GM12878 (cell line): ENCODE measurements around the gene REXO1. TPM values are rescaled to one million over a fixed set of nuclear protein-coding genes. Genes with fewer than 3 reads are reported as not detected.

Experiments
- ATAC-seq: fragments of 200-7000 bp; cut with Tn5 transposase; 3 replicates; pipeline ENCODE4 v1.9.1; 2020; ENCODE audit warnings: mild to moderate bottlenecking, moderate library complexity
- BruUV-seq: library from RNA; stranded (reverse); fragments of 400-500 nt; replicated peaks from 2 replicates; lab custom pipeline; 2021; lab: Mats Ljungman, UMichigan
- CTCF ChIA-PET: fragments of 300-600 bp; sonication (Branson Sonifier 250); formaldehyde crosslinking; extraction: SDS; loops from one replicate; lab custom pipeline; 2021; ENCODE audit warnings: inconsistent platforms; lab: Yijun Ruan, JAX
- POLR2A ChIA-PET: fragments of 350-600 bp; formaldehyde crosslinking; extraction: SDS; loops from one replicate; lab custom pipeline; 2021; ENCODE audit warnings: inconsistent platforms; lab: Charles Lee
- RAD21 ChIA-PET: fragments of 300-600 bp; sonication (Branson Sonifier 250); formaldehyde crosslinking; loops from one replicate; lab custom pipeline; 2023; ENCODE audit warnings: antibody characterized with exemption; ENCODE audit not compliant: unreplicated experiment; lab: Charles Lee
- SMC1A ChIA-PET: fragments of 300-600 bp; sonication (Branson Sonifier 250); formaldehyde crosslinking; loops from one replicate; lab custom pipeline; 2023; ENCODE audit not compliant: unreplicated experiment, uncharacterized antibody; lab: Charles Lee
- DNase-seq: peaks from one replicate; pipeline ENCODE4 v3.0.0-alpha.2; 2011; ENCODE audit warnings: low read depth, low spot score
- FAIRE-seq: peaks from 3 replicates; lab custom pipeline; 2011; peaks lifted over from hg19 to GRCh38; lab: Jason Lieb, UNC
- H2AFZ ChIP-seq: 2 replicates; pipeline ENCODE4 v1.6.0; 2011; ENCODE audit warnings: low read depth, low read length, control low read depth; ENCODE audit not compliant: control insufficient read depth
- H3K27ac ChIP-seq: 2 replicates; pipeline ENCODE4 v1.5.1; 2011; ENCODE audit warnings: control low read depth; ENCODE audit not compliant: control insufficient read depth, insufficient read depth
- H3K27me3 ChIP-seq, 2 experiments: replicated peaks in 1 of 2; 2 replicates each; pipeline versions ENCODE4 v1.6.0 to v1.6.1; 2011; ENCODE audit warnings: low read length in 1 of 2; ENCODE audit not compliant: control insufficient read depth in 2 of 2, insufficient read depth in 2 of 2
- H3K36me3 ChIP-seq, 2 experiments: 2 replicates each; pipeline ENCODE4 v1.5.1; 2011; ENCODE audit warnings: low read length in 1 of 2; ENCODE audit not compliant: control insufficient read depth in 2 of 2, insufficient read depth in 2 of 2
- H3K4me1 ChIP-seq: 2 replicates; pipeline ENCODE4 v1.6.1; 2011; ENCODE audit warnings: mild to moderate bottlenecking, low read length, moderate library complexity, mixed read lengths; ENCODE audit not compliant: control insufficient read depth, insufficient read depth
- H3K4me2 ChIP-seq: 2 replicates; pipeline ENCODE4 v1.6.0; 2011; ENCODE audit warnings: control low read depth; ENCODE audit not compliant: control insufficient read depth, insufficient read depth
- H3K4me3 ChIP-seq: fragments of 200-600 bp; sonication (generic); 2 replicates; pipeline ENCODE4 v1.5.1; 2016
- H3K79me2 ChIP-seq: 2 replicates; pipeline ENCODE4 v1.6.0; 2011; ENCODE audit warnings: low read length; ENCODE audit not compliant: control insufficient read depth, insufficient read depth
- H3K9ac ChIP-seq: 2 replicates; pipeline ENCODE4 v1.8.0; 2011; ENCODE audit warnings: low read length, control low read depth, mixed read lengths; ENCODE audit not compliant: control insufficient read depth, insufficient read depth
- H3K9me3 ChIP-seq: replicated peaks from 3 replicates; pipeline ENCODE4 v1.5.1; 2011; ENCODE audit warnings: mild to moderate bottlenecking, low read length; ENCODE audit not compliant: control insufficient read depth, insufficient read depth
- H4K20me1 ChIP-seq: 2 replicates; pipeline ENCODE4 v1.6.0; 2011; ENCODE audit not compliant: control insufficient read depth, insufficient read depth
- ASH2L ChIP-seq: fragments of 300-600, 200-600 bp; sonication (generic); IDR thresholded peaks from 2 replicates; pipeline ENCODE4 v1.6.1; 2017; ENCODE audit warnings: low read depth, mild to moderate bottlenecking, borderline replicate concordance
- EED ChIP-seq: sonication (generic); IDR thresholded peaks from 2 replicates; pipeline ENCODE4 v1.6.1; 2016; ENCODE audit warnings: antibody characterized with exemption, low read depth
- ESRRA ChIP-seq: IDR thresholded peaks from 2 replicates; pipeline ENCODE4 v1.6.1; 2012; ENCODE audit warnings: mild to moderate bottlenecking, low read length, improper control_type of control experiment
- NBN ChIP-seq: fragments of 450-650 bp; IDR thresholded peaks from 2 replicates; pipeline ENCODE4 v1.6.1; 2016
- NFIC ChIP-seq: IDR thresholded peaks from 2 replicates; pipeline ENCODE4 v1.6.1; 2012; ENCODE audit warnings: low read depth, mild to moderate bottlenecking, inconsistent platforms, low read length, moderate library complexity
- NFYB ChIP-seq: IDR thresholded peaks from 2 replicates; pipeline ENCODE4 v1.6.1; 2011; ENCODE audit warnings: low read depth, mild to moderate bottlenecking, low read length, improper control_type of control experiment, moderate library complexity; ENCODE audit not compliant: insufficient read depth
- PML ChIP-seq: IDR thresholded peaks from 2 replicates; pipeline ENCODE4 v1.6.1; 2012; ENCODE audit warnings: low read length, inconsistent platforms
- SMAD5 ChIP-seq: IDR thresholded peaks from 2 replicates; pipeline ENCODE4 v1.6.1; 2016; ENCODE audit warnings: antibody characterized with exemption, low read depth
- STAT3 ChIP-seq: IDR thresholded peaks from 2 replicates; pipeline ENCODE4 v1.6.1; 2011; ENCODE audit warnings: low read depth, low read length, improper control_type of control experiment
- SUZ12 ChIP-seq: fragments of 200-600 bp; sonication (generic); IDR thresholded peaks from one replicate; pipeline ENCODE4 v1.6.1; 2018; ENCODE audit warnings: antibody characterized with exemption, mild to moderate bottlenecking; ENCODE audit not compliant: unreplicated experiment
- TBL1XR1 ChIP-seq: IDR thresholded peaks from 2 replicates; pipeline ENCODE4 v1.6.1; 2012; ENCODE audit warnings: low read depth, low read length, improper control_type of control experiment
- WGBS: methylation state at CpG from one replicate; pipeline ENCODE4 v1.1.6; 2016; ENCODE audit warnings: low lambda C conversion rate; ENCODE audit not compliant: insufficient replicate concordance, insufficient coverage; ENCODE audit errors: missing lambda C conversion rate; 5-methylcytosine and 5-hydroxymethylcytosine counted together
- in situ Hi-C: fragments of 300-500 bp; cut with MboI; formaldehyde crosslinking; loops from 9 replicates; pipeline ENCODE4 v1.14.3; 2018; ENCODE audit warnings: mixed read lengths
- intact Hi-C: fragments of 100-400 bp; cut with micrococcal nuclease; formaldehyde crosslinking; loops from one replicate; pipeline ENCODE4 v1.14.2; 2022; ENCODE audit not compliant: unreplicated experiment
- polyA plus RNA-seq, 11 experiments: library from polyadenylated mRNA; depleted of rRNA in 4 of 11; unstranded in 6 of 11; stranded (reverse) in 5 of 11; fragments of >200 nt; fragmentation: Nextera tagmentation in 4 of 11; fragmentation: Illumina TruSeq in 1 of 11; extraction: Ambion mirVana in 4 of 11; extraction: Trizol in 1 of 11; gene quantifications; 1 replicate in 1 of 11; 2 replicates in 10 of 11; pipeline versions ENCODE4 v1.2.1 to v1.2.3, GENCODE V29; 2011 to 2016; ENCODE audit warnings: inconsistent platforms in 2 of 11, missing spikeins in 2 of 11, low read depth in 1 of 11
- total RNA-seq, 4 experiments: library from RNA; depleted of rRNA in 3 of 4; stranded (reverse); fragments of >200 nt in 3 of 4; fragmentation: Illumina TruSeq in 1 of 4; extraction: Trizol in 1 of 4; gene quantifications; 2 replicates each; pipeline versions ENCODE4 v1.2.1 to v1.2.3, GENCODE V29; 2013 to 2021
- TF ChIP-seq, protein P1 (sequence below): fragments of 450-650 bp; IDR thresholded peaks from 2 replicates; pipeline ENCODE4 v1.6.1; 2017; ENCODE audit warnings: mild to moderate bottlenecking, moderate library complexity
- TF ChIP-seq, protein P2 (sequence below): IDR thresholded peaks from 2 replicates; pipeline ENCODE4 v1.6.1; 2011; ENCODE audit warnings: low read depth, low read length, improper control_type of control experiment, borderline replicate concordance

REXO1 gene
- total and polyA plus RNA-seq, 10 of the 15 experiments (the other 5 are each of a cell fraction or from before 2014, with no cell fraction given): 0.03 to 45.2 (median 8.4) TPM

DNA sequence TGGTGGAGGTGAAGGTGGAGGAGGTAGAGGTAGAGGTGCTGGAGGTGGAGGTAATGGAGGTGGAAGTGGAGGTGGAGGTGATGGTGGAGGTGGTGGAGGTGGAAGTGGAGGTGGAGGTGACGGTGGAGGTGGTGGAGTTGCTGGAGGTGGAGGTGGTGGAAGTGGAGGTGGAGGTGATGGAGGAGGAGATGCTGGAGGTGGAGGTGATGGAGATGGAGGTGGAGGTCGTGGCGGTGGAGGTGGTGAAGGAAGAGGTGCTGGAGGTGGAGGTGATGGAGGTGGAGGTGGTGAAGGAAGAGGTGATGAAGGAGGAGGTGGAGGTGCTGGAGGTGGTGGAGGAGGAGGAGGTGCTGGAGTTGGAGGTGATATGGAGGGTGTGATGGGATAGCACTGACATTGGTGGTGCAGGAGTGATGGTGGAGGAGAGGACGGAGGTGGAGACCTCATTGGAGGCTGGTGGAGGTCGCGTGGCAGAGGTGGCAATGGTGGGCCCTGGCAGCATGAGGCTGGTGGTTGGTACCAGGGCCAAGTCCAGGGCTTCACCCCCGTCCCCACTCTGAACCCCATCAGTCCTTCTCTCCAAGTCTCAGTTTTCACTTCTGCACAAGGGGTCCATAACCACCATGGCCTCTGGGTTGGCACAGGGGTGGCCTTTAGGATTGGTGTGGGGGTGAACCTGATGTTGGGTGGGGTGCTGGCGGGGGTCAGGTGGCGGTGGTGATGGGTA, 79.2 kb downstream of the REXO1 start:
- no peaks in the 10 kb centered on the region for H3K36me3 ChIP-seq
- H3K79me2 ChIP-seq: no peaks in the 10 kb centered on the region
- ChIA-PET POLR2A (no interaction called here), RAD21 (interaction anchor here (2.6 kb wide), 1 partner anchor 223 kb away, joined by 7 read pairs; no protein-coding TSS in a partner anchor), CTCF (interaction anchor here (1.0 to 4.8 kb wide), 3 partner anchors 13 to 222 kb away, joined by 3 to 57 read pairs (median 24); no protein-coding TSS in a partner anchor)
- H3K27me3 ChIP-seq: peaks cover 6 to 10% of the 10 kb centered on the region in 2 experiments; a peak in 3 of 4 replicates
- WGBS: 50% methylated on average over 9 of the region's 9 CpGs
- ATAC-seq: no peak
- H2AFZ ChIP-seq: no peak overlapping the region
- no TSS peak for BruUV-seq
- H3K4me3 ChIP-seq: no peak overlapping the region
- peaks cover 6% of the 10 kb centered on the region for H3K9me3 ChIP-seq
- TF ChIP-seq ESRRA (no peak), TBL1XR1 (no peak), PML (no peak), ASH2L (no peak), STAT3 (no peak), NBN (no peak), EED (no peak), SUZ12 (no peak), NFYB (no peak), NFIC (no peak), SMAD5 (no peak)
- TF ChIP-seq, protein P1, sequence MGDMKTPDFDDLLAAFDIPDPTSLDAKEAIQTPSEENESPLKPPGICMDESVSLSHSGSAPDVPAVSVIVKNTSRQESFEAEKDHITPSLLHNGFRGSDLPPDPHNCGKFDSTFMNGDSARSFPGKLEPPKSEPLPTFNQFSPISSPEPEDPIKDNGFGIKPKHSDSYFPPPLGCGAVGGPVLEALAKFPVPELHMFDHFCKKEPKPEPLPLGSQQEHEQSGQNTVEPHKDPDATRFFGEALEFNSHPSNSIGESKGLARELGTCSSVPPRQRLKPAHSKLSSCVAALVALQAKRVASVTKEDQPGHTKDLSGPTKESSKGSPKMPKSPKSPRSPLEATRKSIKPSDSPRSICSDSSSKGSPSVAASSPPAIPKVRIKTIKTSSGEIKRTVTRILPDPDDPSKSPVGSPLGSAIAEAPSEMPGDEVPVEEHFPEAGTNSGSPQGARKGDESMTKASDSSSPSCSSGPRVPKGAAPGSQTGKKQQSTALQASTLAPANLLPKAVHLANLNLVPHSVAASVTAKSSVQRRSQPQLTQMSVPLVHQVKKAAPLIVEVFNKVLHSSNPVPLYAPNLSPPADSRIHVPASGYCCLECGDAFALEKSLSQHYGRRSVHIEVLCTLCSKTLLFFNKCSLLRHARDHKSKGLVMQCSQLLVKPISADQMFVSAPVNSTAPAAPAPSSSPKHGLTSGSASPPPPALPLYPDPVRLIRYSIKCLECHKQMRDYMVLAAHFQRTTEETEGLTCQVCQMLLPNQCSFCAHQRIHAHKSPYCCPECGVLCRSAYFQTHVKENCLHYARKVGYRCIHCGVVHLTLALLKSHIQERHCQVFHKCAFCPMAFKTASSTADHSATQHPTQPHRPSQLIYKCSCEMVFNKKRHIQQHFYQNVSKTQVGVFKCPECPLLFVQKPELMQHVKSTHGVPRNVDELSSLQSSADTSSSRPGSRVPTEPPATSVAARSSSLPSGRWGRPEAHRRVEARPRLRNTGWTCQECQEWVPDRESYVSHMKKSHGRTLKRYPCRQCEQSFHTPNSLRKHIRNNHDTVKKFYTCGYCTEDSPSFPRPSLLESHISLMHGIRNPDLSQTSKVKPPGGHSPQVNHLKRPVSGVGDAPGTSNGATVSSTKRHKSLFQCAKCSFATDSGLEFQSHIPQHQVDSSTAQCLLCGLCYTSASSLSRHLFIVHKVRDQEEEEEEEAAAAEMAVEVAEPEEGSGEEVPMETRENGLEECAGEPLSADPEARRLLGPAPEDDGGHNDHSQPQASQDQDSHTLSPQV: no peak
- TF ChIP-seq, protein P2, sequence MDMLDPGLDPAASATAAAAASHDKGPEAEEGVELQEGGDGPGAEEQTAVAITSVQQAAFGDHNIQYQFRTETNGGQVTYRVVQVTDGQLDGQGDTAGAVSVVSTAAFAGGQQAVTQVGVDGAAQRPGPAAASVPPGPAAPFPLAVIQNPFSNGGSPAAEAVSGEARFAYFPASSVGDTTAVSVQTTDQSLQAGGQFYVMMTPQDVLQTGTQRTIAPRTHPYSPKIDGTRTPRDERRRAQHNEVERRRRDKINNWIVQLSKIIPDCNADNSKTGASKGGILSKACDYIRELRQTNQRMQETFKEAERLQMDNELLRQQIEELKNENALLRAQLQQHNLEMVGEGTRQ: no peak
- TF ChIP-seq, all 136 proteins: peak for 0
- Histone ChIP-seq H3K27ac (no peak overlapping the region), H3K4me2 (no peak overlapping the region), H3K9ac (no peak overlapping the region), H4K20me1 (no peaks in the 10 kb centered on the region), H3K4me1 (no peaks in the 10 kb centered on the region)
- SMC1A ChIA-PET: no interaction called here
- FAIRE-seq: no peak
- intact Hi-C loops: loop anchor here (5.0 kb wide), 1 partner anchor 222 kb away; no protein-coding TSS in a partner anchor
- DNase-seq: no peak
- in situ Hi-C loops: loop anchor here (5.0 to 10.0 kb wide), 2 partner anchors 97 to 224 kb away; no protein-coding TSS in a partner anchor
